ENCODE results near the gene DPYSL4. TPM values are rescaled to one million over a fixed set of nuclear protein-coding genes. Genes with fewer than 3 reads are reported as not detected.

The DPYSL4 gene
- total and polyA plus RNA-seq, 2 of the 13 experiments (the other 11 are each of a cell fraction or from before 2014, with no cell fraction given) = 0.84 to 1.2 TPM

- TF ChIP-seq SRSF4 (IDR thresholded peaks at IDR 0.05; ENCODE audit: low read depth, low read length, poor library complexity, severe bottlenecking) = no peak
Measured at GRCh38 chr10:132183046-132183445, 3.7 kb upstream of the DPYSL4 start (continued).

DNA sequence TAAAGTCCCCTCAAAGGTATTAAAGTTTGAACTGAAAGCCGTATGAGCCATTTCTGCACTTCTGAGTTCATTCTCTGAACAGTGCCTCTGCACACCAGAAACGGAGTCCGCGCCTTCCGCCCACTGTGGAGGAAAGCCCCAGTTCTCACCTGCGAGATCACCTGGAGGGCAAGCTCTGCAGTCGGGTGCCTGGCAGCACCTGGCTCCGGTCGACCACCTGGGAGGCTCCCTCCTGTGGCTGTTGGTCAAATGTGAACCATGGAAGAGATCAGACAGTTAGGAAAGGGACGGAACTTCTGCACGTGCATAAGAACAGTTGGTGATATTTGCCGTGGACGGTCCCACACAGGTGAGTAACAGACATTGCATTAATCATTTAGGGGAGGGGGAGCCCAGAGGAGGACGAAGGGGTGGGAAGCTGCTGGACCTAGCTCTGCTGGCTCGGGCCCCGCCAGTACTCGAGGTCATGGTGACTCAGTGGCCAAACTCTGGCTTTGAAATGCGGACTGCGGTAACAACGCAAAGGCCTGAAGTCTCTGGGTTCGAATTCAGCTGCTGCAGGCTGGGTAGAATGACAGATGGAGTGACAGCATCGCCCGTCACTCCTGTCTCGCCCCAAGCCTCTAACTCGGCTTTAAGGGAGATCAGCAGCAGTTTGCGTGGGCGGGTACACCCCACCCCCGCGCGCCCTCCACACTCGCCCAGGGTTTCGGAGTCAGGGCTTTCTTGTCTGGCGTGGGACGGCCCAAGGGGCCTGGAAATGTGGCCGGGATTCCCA is 1.7 kb upstream of the DPYSL4 start:
- Histone ChIP-seq H3K4me1 (ENCODE audit: insufficient read depth, low read length) (peaks cover 43% of the 10 kb centered on the region), H3K36me3 (replicated peaks in 1 of 2; ENCODE audit: control insufficient read depth in 1 of 2, insufficient read depth in 2 of 2, low read length in 2 of 2) (no peaks in the 10 kb centered on the region), H3K9me3 (ENCODE audit: low read length) (no peaks in the 10 kb centered on the region), H2AFZ (ENCODE audit: low read length) (no peak overlapping the region), H3K9ac (ENCODE audit: insufficient read depth, low read depth, low read length) (no peak overlapping the region), H3K27ac (ENCODE audit: extremely low read length, insufficient read depth, low read length) (no peak overlapping the region), H3K4me3 (replicated peaks in 1 of 3; ENCODE audit: insufficient read depth in 1 of 3, low read depth in 2 of 3, low read length in 3 of 3) (no peak overlapping the region), H3K4me2 (ENCODE audit: low read depth, low read length) (no peak overlapping the region), H4K20me1 (ENCODE audit: insufficient read depth, low read length) (peaks cover 18% of the 10 kb centered on the region), H3K27me3 (ENCODE audit: control insufficient read depth in 1 of 2, insufficient read depth in 2 of 2, low read length in 2 of 2) (peaks cover 4 to 47% of the 10 kb centered on the region in 2 experiments), H3K79me2 (ENCODE audit: insufficient read depth, low read length) (no peaks in the 10 kb centered on the region)
- no peak for ATAC-seq
- intact Hi-C loops (cut with micrococcal nuclease; ENCODE audit: unreplicated experiment) (no loop called here), in situ Hi-C loops (cut with HindIII; ENCODE audit: extremely low pct_ligation_motif_present, low pct_unique_long_range_greater_than_20kb) (no loop called here)
- BruUV-seq (replicated peaks) = no TSS peak
- 0 out of 2 replicates have a peak, but pooled peaks have one; percentile 9 for TF ChIP-seq CCDC6 (CRISPR knock-in tag; IDR thresholded peaks at IDR 0.05)
- no peak for TF ChIP-seq ZNF280D (CRISPR knock-in tag; IDR thresholded peaks at IDR 0.05)
- TF ChIP-seq REXO4 (CRISPR knock-in tag; IDR thresholded peaks at IDR 0.05; ENCODE audit: borderline replicate concordance) = no peak
- TF ChIP-seq ZNF547 (CRISPR knock-in tag; IDR thresholded peaks at IDR 0.05) = no peak
- TF ChIP-seq DZIP1 (CRISPR knock-in tag; IDR thresholded peaks at IDR 0.05) = no peak
- TF ChIP-seq, protein P1, sequence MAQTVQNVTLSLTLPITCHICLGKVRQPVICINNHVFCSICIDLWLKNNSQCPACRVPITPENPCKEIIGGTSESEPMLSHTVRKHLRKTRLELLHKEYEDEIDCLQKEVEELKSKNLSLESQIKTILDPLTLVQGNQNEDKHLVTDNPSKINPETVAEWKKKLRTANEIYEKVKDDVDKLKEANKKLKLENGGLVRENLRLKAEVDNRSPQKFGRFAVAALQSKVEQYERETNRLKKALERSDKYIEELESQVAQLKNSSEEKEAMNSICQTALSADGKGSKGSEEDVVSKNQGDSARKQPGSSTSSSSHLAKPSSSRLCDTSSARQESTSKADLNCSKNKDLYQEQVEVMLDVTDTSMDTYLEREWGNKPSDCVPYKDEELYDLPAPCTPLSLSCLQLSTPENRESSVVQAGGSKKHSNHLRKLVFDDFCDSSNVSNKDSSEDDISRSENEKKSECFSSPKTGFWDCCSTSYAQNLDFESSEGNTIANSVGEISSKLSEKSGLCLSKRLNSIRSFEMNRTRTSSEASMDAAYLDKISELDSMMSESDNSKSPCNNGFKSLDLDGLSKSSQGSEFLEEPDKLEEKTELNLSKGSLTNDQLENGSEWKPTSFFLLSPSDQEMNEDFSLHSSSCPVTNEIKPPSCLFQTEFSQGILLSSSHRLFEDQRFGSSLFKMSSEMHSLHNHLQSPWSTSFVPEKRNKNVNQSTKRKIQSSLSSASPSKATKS (CRISPR knock-in tag; IDR thresholded peaks at IDR 0.05) = no peak
- no peak for TF ChIP-seq ZSCAN30 (CRISPR knock-in tag; IDR thresholded peaks at IDR 0.05)
- no peak for TF ChIP-seq NRL (CRISPR knock-in tag; IDR thresholded peaks at IDR 0.05; ENCODE audit: borderline replicate concordance)
- TF ChIP-seq AGO1 (IDR thresholded peaks at IDR 0.05; ENCODE audit: low read depth, low read length, poor library complexity, severe bottlenecking) = peak; percentile 9
- TF ChIP-seq JDP2 (CRISPR knock-in tag; IDR thresholded peaks at IDR 0.05; ENCODE audit: borderline replicate concordance) = no peak
- TF ChIP-seq HDAC2 (CRISPR knock-in tag; IDR thresholded peaks at IDR 0.05) = no peak
- POLR2A ChIA-PET = no interaction called here
- CTCF ChIA-PET (ENCODE audit: low intra/inter-chr PET ratio, low total read pairs) = no interaction called here
- no peak for DNase-seq (ENCODE audit: low spot score)
- WGBS (ENCODE audit: low lambda C conversion rate) = 57% methylated on average over 32 of the region's 35 CpGs
- FAIRE-seq = no peak
